Mesendoderm (in vitro differentiated cells): Measurements from ENCODE around the gene DHX58.
A peak's percentile ranks its signal among the peaks of the same experiment; 100 is the strongest.

ENCODE experiments used
- DNase-seq: peaks from one replicate; pipeline ENCODE4 v3.0.0; 2013
- H2AK5ac ChIP-seq: 2 replicates; pipeline ENCODE4 v1.6.1; 2013; ENCODE audit warnings: low read length, inconsistent platforms
- H2BK120ac ChIP-seq: 2 replicates; pipeline ENCODE4 v1.6.1; 2013; ENCODE audit warnings: low read depth, mild to moderate bottlenecking, low read length, moderate library complexity, mixed read lengths
- H2BK15ac ChIP-seq: replicated peaks from 2 replicates; pipeline ENCODE4 v1.6.1; 2013; ENCODE audit warnings: low read depth, mild to moderate bottlenecking, moderate library complexity
- H2BK5ac ChIP-seq: 2 replicates; pipeline ENCODE4 v1.6.1; 2013; ENCODE audit warnings: low read length, inconsistent platforms
- H3K18ac ChIP-seq: 2 replicates; pipeline ENCODE4 v1.6.1; 2013; ENCODE audit warnings: mild to moderate bottlenecking, low read length, mixed read lengths
- H3K23ac ChIP-seq: one replicate; pipeline ENCODE4 v1.6.1; 2013; ENCODE audit warnings: low read length
- H3K27ac ChIP-seq: 2 replicates; pipeline ENCODE4 v1.5.1; 2013; ENCODE audit warnings: low read depth, mild to moderate bottlenecking, inconsistent platforms, low read length, moderate library complexity
- H3K27me3 ChIP-seq: 2 replicates; pipeline ENCODE4 v1.6.1; 2013; ENCODE audit warnings: low read length, control low read depth, mild to moderate bottlenecking, inconsistent platforms; ENCODE audit not compliant: insufficient read depth, poor library complexity
- H3K36me3 ChIP-seq: 2 replicates; pipeline ENCODE4 v1.6.1; 2013; ENCODE audit warnings: low read length, inconsistent platforms; ENCODE audit not compliant: control insufficient read depth, insufficient read depth
- H3K4ac ChIP-seq: one replicate; pipeline ENCODE4 v1.6.1; 2013; ENCODE audit warnings: low read depth, mild to moderate bottlenecking, low read length, moderate library complexity
- H3K4me1 ChIP-seq: 2 replicates; pipeline ENCODE4 v1.6.1; 2013; ENCODE audit warnings: low read depth, low read length, inconsistent platforms; ENCODE audit not compliant: control insufficient read depth
- H3K4me2 ChIP-seq: 2 replicates; pipeline ENCODE4 v1.6.1; 2013; ENCODE audit warnings: low read length
- H3K4me3 ChIP-seq: 2 replicates; pipeline ENCODE4 v1.5.1; 2013; ENCODE audit warnings: mild to moderate bottlenecking, low read length
- H3K56ac ChIP-seq: one replicate; pipeline ENCODE4 v1.6.1; 2013; ENCODE audit warnings: low read length
- H3K79me1 ChIP-seq: 2 replicates; pipeline ENCODE4 v1.6.1; 2013; ENCODE audit warnings: low read length, inconsistent platforms
- H3K79me2 ChIP-seq: 2 replicates; pipeline ENCODE4 v1.6.1; 2013; ENCODE audit warnings: mild to moderate bottlenecking, low read length; ENCODE audit not compliant: control insufficient read depth, insufficient read depth
- H3K9ac ChIP-seq: 2 replicates; pipeline ENCODE4 v1.6.1; 2013; ENCODE audit warnings: low read length, inconsistent platforms
- H4K5ac ChIP-seq: one replicate; pipeline ENCODE4 v1.6.1; 2013; ENCODE audit warnings: low read length
- H4K8ac ChIP-seq: one replicate; pipeline ENCODE4 v1.6.1; 2013; ENCODE audit warnings: low read depth, mild to moderate bottlenecking, control low read depth, low read length, moderate library complexity
- WGBS: extraction: QIAGEN DNeasy Blood & Tissue Kit; methylation state at CpG from one replicate; pipeline ENCODE4 v1.1.7; 2013; ENCODE audit warnings: low lambda C conversion rate, missing lambda C conversion rate; ENCODE audit not compliant: insufficient coverage; ENCODE audit errors: extremely low coverage; 5-methylcytosine and 5-hydroxymethylcytosine counted together

The DHX58 gene

GRCh38 chr17:42106009-42106408 lies 6.5 kb downstream of the DHX58 start:
- no peak for DNase-seq
- H2BK120ac ChIP-seq: no peak overlapping the region
- H4K5ac ChIP-seq: no peak overlapping the region
- no CpG with 5 or more reads among the region's 2 CpGs for WGBS
- H3K27ac ChIP-seq: no peak overlapping the region
- no peak overlapping the region for H3K9ac ChIP-seq
- no peak overlapping the region for H2BK15ac ChIP-seq
- H3K4me3 ChIP-seq: no peak overlapping the region
- no peak overlapping the region for H3K23ac ChIP-seq
- no peak overlapping the region for H3K4ac ChIP-seq
- no peak overlapping the region for H3K18ac ChIP-seq
- no peak overlapping the region for H3K4me2 ChIP-seq
- H3K36me3 ChIP-seq: no peaks in the 10 kb centered on the region
- H3K79me2 ChIP-seq: no peaks in the 10 kb centered on the region
- no peak overlapping the region for H2AK5ac ChIP-seq
- no peak overlapping the region for H2BK5ac ChIP-seq
- peaks cover 3% of the 10 kb centered on the region for H3K4me1 ChIP-seq
- H3K27me3 ChIP-seq: no peaks in the 10 kb centered on the region
- H3K79me1 ChIP-seq: no peaks in the 10 kb centered on the region
- no peak overlapping the region for H3K56ac ChIP-seq
- no peak overlapping the region for H4K8ac ChIP-seq

- Histone ChIP-seq H3K23ac (no peak overlapping the region), H4K5ac (no peak overlapping the region), H3K9ac (no peak overlapping the region), H3K18ac (no peak overlapping the region), H2AK5ac (no peak overlapping the region), H3K4me3 (no peak overlapping the region), H3K79me2 (no peaks in the 10 kb centered on the region), H4K8ac (no peak overlapping the region), H3K27me3 (no peaks in the 10 kb centered on the region), H2BK15ac (no peak overlapping the region), H3K56ac (no peak overlapping the region), H2BK5ac (no peak overlapping the region), H3K79me1 (no peaks in the 10 kb centered on the region), H2BK120ac (no peak overlapping the region), H3K36me3 (no peaks in the 10 kb centered on the region), H3K4ac (no peak overlapping the region), H3K27ac (no peak overlapping the region), H3K4me1 (peaks cover 3% of the 10 kb centered on the region), H3K4me2 (no peak overlapping the region)
- no peak for DNase-seq
- WGBS: no CpG with 5 or more reads among the region's 3 CpGs
Observed at GRCh38 chr17:42104264-42104663, 8.2 kb downstream of the DHX58 start.

DNA sequence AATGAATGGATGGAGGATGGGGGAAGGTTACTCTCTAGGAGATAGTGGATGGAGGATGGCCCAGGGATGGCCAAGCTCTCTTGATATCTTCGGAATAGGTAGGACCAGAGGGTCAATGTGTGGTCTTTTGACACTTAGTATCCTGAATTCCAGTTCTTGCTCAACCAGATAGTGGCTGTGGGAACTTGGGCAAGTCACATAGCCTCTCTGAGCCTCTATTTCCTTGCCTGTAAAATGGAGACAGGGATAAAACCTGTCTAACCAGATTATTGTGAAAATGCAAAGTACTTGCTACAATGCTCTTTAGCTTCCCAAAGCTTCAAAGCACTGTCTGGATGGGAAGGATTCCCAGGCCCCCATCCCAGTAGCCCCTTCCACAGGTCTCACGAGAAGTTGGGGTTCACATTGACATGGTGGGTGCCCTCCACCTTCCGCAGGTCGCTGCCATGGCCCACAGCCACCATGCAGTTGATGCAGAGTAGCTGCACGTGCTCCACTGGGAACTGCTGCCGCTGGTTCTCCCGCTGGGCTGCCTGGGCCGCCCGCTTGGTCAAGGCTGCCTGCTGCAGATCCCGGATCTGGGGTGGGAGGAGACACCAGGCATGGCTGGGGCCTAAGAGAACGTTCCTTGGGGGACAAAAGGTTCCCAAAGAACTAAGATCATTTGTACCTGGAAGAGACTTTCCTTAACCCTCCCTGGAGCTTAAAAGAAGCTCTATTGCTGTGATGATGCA lies 9.1 kb downstream of the DHX58 start:
- Histone ChIP-seq H4K5ac (no peak overlapping the region), H3K4ac (no peak overlapping the region), H3K79me1 (no peaks in the 10 kb centered on the region), H3K23ac (no peak overlapping the region), H3K18ac (no peak overlapping the region), H3K36me3 (no peaks in the 10 kb centered on the region), H3K56ac (no peak overlapping the region), H3K9ac (no peak overlapping the region), H2BK15ac (no peak overlapping the region), H3K4me2 (no peak overlapping the region), H2AK5ac (no peak overlapping the region), H3K27ac (no peak overlapping the region), H3K27me3 (no peaks in the 10 kb centered on the region), H3K4me3 (no peak overlapping the region), H2BK5ac (no peak overlapping the region), H3K79me2 (no peaks in the 10 kb centered on the region), H3K4me1 (peaks cover 3% of the 10 kb centered on the region), H4K8ac (no peak overlapping the region), H2BK120ac (no peak overlapping the region)
- whole genome bisulfite sequencing: no CpG with 5 or more reads among the region's 11 CpGs
- no peak for DNase-seq

GRCh38 chr17:42101513-42102292 lies 10.8 kb downstream of the DHX58 start:
- DNase-seq: peak; percentile 79
- H3K9ac ChIP-seq: no peak overlapping the region
- H3K4me1 ChIP-seq: no peaks in the 10 kb centered on the region
- no peak overlapping the region for H3K4ac ChIP-seq
- no CpG with 5 or more reads among the region's 14 CpGs for WGBS
- H3K4me2 ChIP-seq: no peak overlapping the region
- no peak overlapping the region for H3K23ac ChIP-seq
- H2BK120ac ChIP-seq: no peak overlapping the region
- no peak overlapping the region for H4K5ac ChIP-seq
- no peaks in the 10 kb centered on the region for H3K36me3 ChIP-seq
- no peak overlapping the region for H2AK5ac ChIP-seq
- no peak overlapping the region for H3K56ac ChIP-seq
- no peak overlapping the region for H2BK5ac ChIP-seq
- no peak overlapping the region for H4K8ac ChIP-seq
- H3K4me3 ChIP-seq: no peak overlapping the region
- no peak overlapping the region for H3K18ac ChIP-seq
- H3K27me3 ChIP-seq: peaks cover 11% of the 10 kb centered on the region
- H2BK15ac ChIP-seq: no peak overlapping the region
- no peaks in the 10 kb centered on the region for H3K79me2 ChIP-seq
- no peaks in the 10 kb centered on the region for H3K79me1 ChIP-seq
- no peak overlapping the region for H3K27ac ChIP-seq

GRCh38 chr17:42098730-42099399 lies 13.6 kb downstream of the DHX58 start:
- Histone ChIP-seq H2BK5ac (no peak overlapping the region), H3K4me1 (no peaks in the 10 kb centered on the region)
- no peak for DNase-seq

More at GRCh38 chr17:42098730-42099399, 13.6 kb downstream of the DHX58 start:
- H3K36me3 ChIP-seq: no peaks in the 10 kb centered on the region
- no peak overlapping the region for H3K4ac ChIP-seq
- H2BK120ac ChIP-seq: no peak overlapping the region
- no peak overlapping the region for H2BK15ac ChIP-seq
- H3K4me2 ChIP-seq: no peak overlapping the region
- H3K18ac ChIP-seq: no peak overlapping the region
- H4K8ac ChIP-seq: no peak overlapping the region
- H4K5ac ChIP-seq: no peak overlapping the region
- no peak overlapping the region for H3K4me3 ChIP-seq
- H3K79me2 ChIP-seq: no peaks in the 10 kb centered on the region
- H3K79me1 ChIP-seq: no peaks in the 10 kb centered on the region
- no peak overlapping the region for H3K56ac ChIP-seq
- H3K27ac ChIP-seq: no peak overlapping the region
- no CpG with 5 or more reads among the region's 14 CpGs for WGBS
- H3K9ac ChIP-seq: no peak overlapping the region
- no peak overlapping the region for H3K23ac ChIP-seq
- H2AK5ac ChIP-seq: no peak overlapping the region
- peaks cover 11% of the 10 kb centered on the region for H3K27me3 ChIP-seq
